Measurements from ENCODE around the gene KRT5.

- TF ChIP-seq EZH2 (IDR thresholded peaks at IDR 0.05; ENCODE audit: borderline replicate concordance, low read depth, low read length, poor library complexity, severe bottlenecking) (no peak), CTCF (conservative IDR thresholded peaks at IDR 0.05; ENCODE audit: low read depth, low read length) (no peak)
Measured at GRCh38 chr12:52531566-52532300, 11.5 kb upstream of the KRT5 start.

Measured in A673 (cell line).